MCF 10A (cell line): ENCODE data around the gene PGAM1. TPM values are rescaled to one million over a fixed set of nuclear protein-coding genes. Genes with fewer than 3 reads are reported as not detected.
"Not testable (repeated sequence)": the region's sequence is repeated elsewhere in the genome, so short reads cannot be mapped to it uniquely, and the experiment has no call there.

Experiments used
- BruUV-seq: library from RNA; stranded (reverse); fragments of 400-500 nt; replicated peaks from 2 replicates; lab custom pipeline; 2021; lab: Mats Ljungman, UMichigan
- CTCF ChIA-PET: fragments of 300-600 bp; sonication (Branson Sonifier 250); formaldehyde crosslinking; extraction: SDS; loops from one replicate; lab custom pipeline; 2021; ENCODE audit warnings: antibody characterized with exemption, inconsistent platforms; lab: Yijun Ruan, JAX
- POLR2A ChIA-PET: fragments of 300-600, 350-650 bp; sonication (Branson Sonifier 250); formaldehyde crosslinking; extraction: SDS; loops from one replicate; lab custom pipeline; 2020; ENCODE audit warnings: antibody characterized with exemption, inconsistent platforms; lab: Yijun Ruan, JAX
- DNase-seq: peaks from one replicate; pipeline ENCODE4 v3.0.0-alpha.2; 2018; ENCODE audit not compliant: unreplicated experiment
- H3K27ac Mint-ChIP-seq: one replicate; pipeline ENCODE4 v1.8.0; 2022; ENCODE audit warnings: mild to moderate bottlenecking, low read depth, mixed read lengths; ENCODE audit not compliant: unreplicated experiment
- H3K27me3 Mint-ChIP-seq: one replicate; pipeline ENCODE4 v1.8.0; 2022; ENCODE audit warnings: mixed read lengths; ENCODE audit not compliant: insufficient read depth, unreplicated experiment
- H3K36me3 Mint-ChIP-seq: one replicate; pipeline ENCODE4 v1.8.0; 2022; ENCODE audit warnings: mild to moderate bottlenecking, moderate library complexity, mixed read lengths; ENCODE audit not compliant: insufficient read depth, unreplicated experiment
- H3K4me1 Mint-ChIP-seq: one replicate; pipeline ENCODE4 v1.8.0; 2022; ENCODE audit warnings: mixed read lengths; ENCODE audit not compliant: insufficient read depth, unreplicated experiment
- H3K4me3 Mint-ChIP-seq: one replicate; pipeline ENCODE4 v1.8.0; 2022; ENCODE audit warnings: mild to moderate bottlenecking, moderate library complexity, mixed read lengths; ENCODE audit not compliant: unreplicated experiment
- H3K9me3 Mint-ChIP-seq: one replicate; pipeline ENCODE4 v1.8.0; 2022; ENCODE audit warnings: mixed read lengths; ENCODE audit not compliant: unreplicated experiment
- intact Hi-C: fragments of 100-400 bp; cut with micrococcal nuclease; formaldehyde crosslinking; loops from 2 replicates; pipeline ENCODE4 v1.14.1; 2022
- total RNA-seq: library from RNA; stranded (reverse); gene quantifications from 2 replicates; pipeline ENCODE4 v1.2.3, GENCODE V29; 2022
- TF ChIP-seq, protein P1 (sequence below): fragments of 200-600 bp; IDR thresholded peaks from one replicate; pipeline ENCODE4 v1.8.0; 2022; ENCODE audit warnings: antibody characterized with exemption, mild to moderate bottlenecking; ENCODE audit not compliant: unreplicated experiment

The PGAM1 gene
- total RNA-seq, 1 experiment from 2014 or later: 235 TPM

DNA sequence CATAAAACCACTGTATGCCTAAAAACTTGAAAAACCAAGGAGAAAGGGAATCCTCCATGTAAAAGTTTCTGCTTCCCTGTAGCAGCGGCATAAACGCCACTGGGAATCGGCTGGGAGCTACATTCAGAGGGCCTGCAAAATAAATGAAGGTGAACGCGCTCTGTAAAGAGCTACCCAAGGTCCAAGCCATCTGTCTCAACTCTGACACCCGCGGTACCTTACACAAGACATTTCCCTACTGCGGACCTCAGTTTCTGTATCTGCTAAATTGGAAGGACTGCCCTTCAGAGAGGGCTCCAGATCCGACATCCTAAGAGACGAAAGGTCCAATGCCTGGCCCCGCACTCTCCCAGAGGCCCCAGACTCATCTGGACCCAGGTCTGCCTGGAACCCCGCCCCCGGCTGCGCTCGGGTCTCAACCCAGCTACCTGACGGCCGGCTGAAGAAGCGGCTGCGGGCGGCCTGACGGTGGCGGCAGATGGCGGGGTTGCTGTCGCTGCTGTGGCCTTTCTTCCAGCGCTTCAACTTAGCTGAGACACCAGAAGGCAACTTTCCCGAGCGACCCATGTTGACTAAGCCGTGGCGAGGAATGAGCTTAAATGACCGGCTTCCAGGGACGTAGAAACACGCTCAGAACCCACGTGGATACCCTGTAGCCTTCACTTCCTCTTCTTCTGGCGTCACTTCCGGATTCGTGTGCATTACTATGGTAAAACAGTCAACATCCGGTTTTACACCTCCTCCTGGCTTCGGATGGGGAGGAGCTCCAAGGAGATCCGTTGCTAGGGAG lies 25.1 kb upstream of the PGAM1 start, which contains the start of gene RRP12:
Gene RRP12 (minus strand): TSS at position 676 of the 790 bp plus-strand sequence. CDS start 109 bp downstream, at position 567.
- DNase-seq: peak; percentile 98
- H3K9me3 Mint-ChIP-seq: no peaks in the 10 kb centered on the region
- intact Hi-C loops: no loop called here
- H3K27me3 Mint-ChIP-seq: no peaks in the 10 kb centered on the region
- H3K27ac Mint-ChIP-seq: peak within 1 kb of the TSS; percentile 98
- TSS peak; percentile 86 for BruUV-seq
- CTCF ChIA-PET: interaction anchor here (0.5 to 2.4 kb wide), 10 partner anchors 12 to 328 kb away, joined by 3 to 16 read pairs (median 4); partner anchors contain the start of gene FRAT2
- TF ChIP-seq, protein P1, sequence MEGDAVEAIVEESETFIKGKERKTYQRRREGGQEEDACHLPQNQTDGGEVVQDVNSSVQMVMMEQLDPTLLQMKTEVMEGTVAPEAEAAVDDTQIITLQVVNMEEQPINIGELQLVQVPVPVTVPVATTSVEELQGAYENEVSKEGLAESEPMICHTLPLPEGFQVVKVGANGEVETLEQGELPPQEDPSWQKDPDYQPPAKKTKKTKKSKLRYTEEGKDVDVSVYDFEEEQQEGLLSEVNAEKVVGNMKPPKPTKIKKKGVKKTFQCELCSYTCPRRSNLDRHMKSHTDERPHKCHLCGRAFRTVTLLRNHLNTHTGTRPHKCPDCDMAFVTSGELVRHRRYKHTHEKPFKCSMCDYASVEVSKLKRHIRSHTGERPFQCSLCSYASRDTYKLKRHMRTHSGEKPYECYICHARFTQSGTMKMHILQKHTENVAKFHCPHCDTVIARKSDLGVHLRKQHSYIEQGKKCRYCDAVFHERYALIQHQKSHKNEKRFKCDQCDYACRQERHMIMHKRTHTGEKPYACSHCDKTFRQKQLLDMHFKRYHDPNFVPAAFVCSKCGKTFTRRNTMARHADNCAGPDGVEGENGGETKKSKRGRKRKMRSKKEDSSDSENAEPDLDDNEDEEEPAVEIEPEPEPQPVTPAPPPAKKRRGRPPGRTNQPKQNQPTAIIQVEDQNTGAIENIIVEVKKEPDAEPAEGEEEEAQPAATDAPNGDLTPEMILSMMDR: no peak
- H3K4me3 Mint-ChIP-seq: peak within 1 kb of the TSS; percentile 90
- POLR2A ChIA-PET: interaction anchor here (0.5 to 4.4 kb wide), 36 partner anchors 9 to 286 kb away, joined by 3 to 69 read pairs (median 4); partner anchors contain the start of genes ANKRD2, ARHGAP19, AVPI1 and EXOSC1
- H3K4me1 Mint-ChIP-seq: no peaks in the 10 kb centered on the region
- peaks cover 26% of the 10 kb centered on the region for H3K36me3 Mint-ChIP-seq

DNA sequence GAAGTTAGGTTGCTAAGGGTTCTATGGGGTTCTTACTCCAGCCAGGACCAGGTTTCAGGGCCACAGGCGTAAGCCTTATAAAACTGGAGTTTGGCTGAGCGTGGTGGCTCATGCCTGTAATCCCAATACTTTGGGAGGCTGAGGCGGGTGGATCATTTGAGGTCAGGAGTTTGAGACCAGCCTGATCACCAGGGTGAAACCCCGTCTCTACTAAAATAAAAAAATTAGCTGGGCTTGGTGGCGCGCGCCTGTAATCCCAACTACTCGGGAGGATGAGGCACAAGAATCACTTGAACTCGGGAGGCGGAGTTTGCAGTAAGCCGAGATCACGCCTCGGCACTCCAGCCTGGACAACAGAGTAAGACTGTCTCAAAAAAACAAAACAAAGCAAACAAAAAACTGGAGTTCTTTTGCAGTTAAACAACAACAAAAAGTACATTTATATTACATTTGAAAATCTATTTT lies 24.5 kb upstream of the PGAM1 start:
- H3K36me3 Mint-ChIP-seq: peaks cover 19% of the 10 kb centered on the region
- H3K27me3 Mint-ChIP-seq: no peaks in the 10 kb centered on the region
- ChIA-PET POLR2A (interaction anchor here (0.5 to 4.4 kb wide), 28 partner anchors 12 to 286 kb away, joined by 3 to 69 read pairs (median 6); partner anchors contain the start of genes ANKRD2, ARHGAP19, AVPI1 and EXOSC1), CTCF (interaction anchor here (0.9 to 2.4 kb wide), 6 partner anchors 11 to 211 kb away, joined by 3 to 16 read pairs (median 4); no protein-coding TSS in a partner anchor)
- H3K9me3 Mint-ChIP-seq: no peaks in the 10 kb centered on the region
- BruUV-seq: no TSS peak
- peak overlapping the region; percentile 98 for H3K27ac Mint-ChIP-seq
- intact Hi-C loops: no loop called here
- peak overlapping the region; percentile 90 for H3K4me3 Mint-ChIP-seq
- no peaks in the 10 kb centered on the region for H3K4me1 Mint-ChIP-seq
- DNase-seq: no peak
- TF ChIP-seq, protein P1: no peak

DNA sequence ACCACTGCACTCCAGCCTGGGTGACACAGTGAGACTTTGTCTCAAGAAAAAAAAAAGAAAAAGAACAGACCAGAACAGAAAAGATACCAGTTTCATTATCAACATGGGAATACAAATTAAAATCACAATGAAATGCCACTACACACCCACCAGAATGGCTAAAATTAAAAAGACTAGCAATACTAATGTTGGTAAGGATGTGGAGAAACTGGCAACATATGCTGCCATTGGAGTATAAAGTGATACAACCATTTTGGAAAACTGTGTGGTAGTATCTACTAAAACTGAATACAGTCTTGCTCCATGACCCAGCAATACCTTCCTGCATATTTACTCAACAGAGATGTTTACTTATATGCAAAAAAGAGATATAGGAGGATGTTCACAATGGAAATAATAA lies 21.9 kb upstream of the PGAM1 start:
- Mint-ChIP-seq H3K36me3 (peaks cover 6% of the 10 kb centered on the region), H3K4me3 (no peak overlapping the region), H3K9me3 (no peaks in the 10 kb centered on the region), H3K27ac (no peak overlapping the region), H3K4me1 (no peaks in the 10 kb centered on the region), H3K27me3 (no peaks in the 10 kb centered on the region)
- CTCF ChIA-PET: interaction anchor here (1.9 to 2.1 kb wide), 2 partner anchors 8 to 23 kb away, joined by 5 to 11 read pairs; no protein-coding TSS in a partner anchor
- intact Hi-C loops: no loop called here
- TF ChIP-seq, protein P1: no peak
- BruUV-seq: no TSS peak
- POLR2A ChIA-PET: interaction anchor here (0.9 kb wide), 1 partner anchor 9 kb away, joined by 3 read pairs; no protein-coding TSS in a partner anchor
- DNase-seq: no peak

DNA sequence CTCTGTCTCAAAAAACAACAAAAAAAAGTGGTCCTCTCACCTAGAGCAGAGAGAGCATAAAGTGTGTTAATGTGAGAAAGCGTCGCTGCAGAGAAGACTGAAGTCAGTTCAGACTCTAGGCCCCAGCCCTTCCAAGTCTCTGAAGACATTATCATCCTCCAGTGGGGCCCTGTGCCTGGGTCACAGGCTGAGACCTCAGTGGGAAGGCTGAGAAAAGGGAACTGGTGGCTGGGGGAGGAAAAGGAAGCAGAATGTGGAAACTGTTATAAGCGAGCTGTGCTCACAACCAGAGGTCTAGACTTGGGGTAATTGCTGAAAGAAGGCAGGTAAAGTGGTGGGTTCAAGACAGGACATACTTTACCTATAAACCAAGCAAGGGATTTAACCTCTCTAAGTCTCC lies 19.9 kb upstream of the PGAM1 start:
- Mint-ChIP-seq H3K4me1 (no peaks in the 10 kb centered on the region), H3K27me3 (no peaks in the 10 kb centered on the region), H3K36me3 (peaks cover 6% of the 10 kb centered on the region), H3K4me3 (no peak overlapping the region), H3K9me3 (no peaks in the 10 kb centered on the region), H3K27ac (no peak overlapping the region)
- BruUV-seq: no TSS peak
- no peak for DNase-seq
- TF ChIP-seq, protein P1: no peak
- ChIA-PET CTCF (interaction anchor here (0.7 to 2.7 kb wide), 10 partner anchors 9 to 270 kb away, joined by 3 to 8 read pairs (median 4); no protein-coding TSS in a partner anchor), POLR2A (interaction anchor here (0.7 to 1.7 kb wide), 8 partner anchors 17 to 330 kb away, joined by 3 to 14 read pairs (median 4); partner anchors contain the start of genes FRAT1 and FRAT2)
- intact Hi-C loops: no loop called here

DNA sequence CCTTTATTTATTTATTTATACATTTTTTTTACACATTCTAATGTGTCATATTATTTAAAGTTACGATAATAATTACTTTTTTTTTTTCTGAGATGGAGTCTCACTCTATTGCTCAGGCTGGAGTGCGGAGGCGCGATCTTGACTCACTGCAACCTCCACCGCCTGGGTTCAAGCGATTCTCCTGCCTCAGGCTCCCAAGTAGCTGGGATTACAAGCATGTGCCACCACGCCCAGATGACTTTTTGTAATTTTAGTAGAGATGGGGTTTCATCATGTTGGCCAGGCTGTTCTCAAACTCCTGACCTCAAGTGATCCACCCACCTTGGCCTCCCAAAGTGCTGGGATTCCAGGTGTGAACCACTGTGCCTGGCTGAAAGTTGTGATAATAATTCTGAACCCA lies 19.5 kb upstream of the PGAM1 start:
- intact Hi-C loops, H3K4me1 Mint-ChIP-seq, H3K36me3 Mint-ChIP-seq, H3K27me3 Mint-ChIP-seq, H3K4me3 Mint-ChIP-seq, H3K27ac Mint-ChIP-seq, H3K9me3 Mint-ChIP-seq, BruUV-seq: not testable (repeated sequence)
- peak; percentile 45 for DNase-seq
- POLR2A ChIA-PET: interaction anchor here (0.7 to 1.7 kb wide), 11 partner anchors 13 to 330 kb away, joined by 3 to 14 read pairs (median 4); partner anchors contain the start of genes FRAT1 and FRAT2
- CTCF ChIA-PET: interaction anchor here (0.7 to 2.7 kb wide), 11 partner anchors 8 to 269 kb away, joined by 3 to 8 read pairs (median 4); no protein-coding TSS in a partner anchor
